GM18907 (cell line): ENCODE results near the gene GPR137B.
"Not testable (repeated sequence)": the region's sequence is repeated elsewhere in the genome, so short reads cannot be mapped to it uniquely, and the experiment has no call there.

Source experiments
- ATAC-seq: cut with Tn5 transposase; IDR thresholded peaks from one replicate; pipeline ENCODE4 v1.9.1; 2021; ENCODE audit warnings: mild to moderate bottlenecking, moderate library complexity; ENCODE audit not compliant: unreplicated experiment

The GPR137B gene

GRCh38 chr1:236142253-236143103 lies at the start of gene GPR137B:
Gene GPR137B (plus strand): TSS chr1:236142539. CDS start chr1:236142623, 84 bp downstream.
- ATAC-seq: peak; percentile 72

GRCh38 chr1:236092899-236093298 lies 49.4 kb upstream of the GPR137B start:
- ATAC-seq: no peak

- ATAC-seq: no peak
Observed at GRCh38 chr1:236095705-236096520, 46.4 kb upstream of the GPR137B start.

- not testable (repeated sequence) for ATAC-seq
Observed at GRCh38 chr1:236096660-236097482, 45.5 kb upstream of the GPR137B start.

- ATAC-seq: no peak
Observed at GRCh38 chr1:236098267-236098666, 44.1 kb upstream of the GPR137B start.

GRCh38 chr1:236099355-236099974 lies 42.9 kb upstream of the GPR137B start:
- no peak for ATAC-seq

- ATAC-seq: no peak
Observed at GRCh38 chr1:236100799-236101198, 41.5 kb upstream of the GPR137B start.

- ATAC-seq: no peak
Observed at GRCh38 chr1:236101233-236102200, 40.8 kb upstream of the GPR137B start.

GRCh38 chr1:236102611-236103010 lies 39.7 kb upstream of the GPR137B start:
- ATAC-seq: no peak

- no peak for ATAC-seq
Observed at GRCh38 chr1:236103059-236103458, 39.3 kb upstream of the GPR137B start.

- ATAC-seq: peak; percentile 52
Observed at GRCh38 chr1:236103646-236104218, 38.6 kb upstream of the GPR137B start.

- no peak for ATAC-seq
Observed at GRCh38 chr1:236107121-236107907, 35.0 kb upstream of the GPR137B start.

GRCh38 chr1:236108027-236108648 lies 34.2 kb upstream of the GPR137B start:
- ATAC-seq: no peak

- no peak for ATAC-seq
Observed at GRCh38 chr1:236110137-236110536, 32.2 kb upstream of the GPR137B start.

GRCh38 chr1:236111527-236112331 lies 30.6 kb upstream of the GPR137B start:
- ATAC-seq: no peak

GRCh38 chr1:236112332-236112627 lies 30.1 kb upstream of the GPR137B start:
- ATAC-seq: no peak

- no peak for ATAC-seq
Observed at GRCh38 chr1:236113324-236114032, 28.9 kb upstream of the GPR137B start.
